ENCODE measurements around the gene DLX4.

DNA sequence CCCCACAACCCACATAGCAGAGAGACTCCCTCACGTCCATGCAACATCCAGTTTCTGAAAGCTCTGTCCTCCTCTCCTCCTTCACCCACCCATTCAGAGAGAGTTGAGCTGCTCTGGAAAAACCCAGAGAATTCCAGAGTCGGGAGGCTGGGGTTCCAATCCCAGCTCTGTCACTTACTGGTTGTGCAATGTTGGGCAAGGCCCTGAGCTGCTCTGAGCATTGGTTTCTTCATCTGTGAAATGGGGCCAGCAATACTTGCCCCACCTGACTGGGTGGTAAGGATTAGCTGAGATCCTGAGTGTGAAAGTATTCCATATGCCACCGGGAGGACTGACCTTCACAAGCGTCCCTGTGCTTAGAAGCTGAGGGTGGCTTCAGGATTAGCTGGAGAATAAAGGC, 12.2 kb upstream of the DLX4 start:
- TF ChIP-seq POLR2A (IDR thresholded peaks at IDR 0.05; ENCODE audit: low read length) (no peak), GATA1 (IDR thresholded peaks at IDR 0.05; ENCODE audit: low read depth, low read length) (no peak)
